NOMO-1 treated with DMSO at 0.1 percent for 48 hours (cell line): Measurements from ENCODE around the gene FLVCR1.

Experiments used
- DNase-seq: peaks from one replicate; lab custom pipeline; 2025; ENCODE audit not compliant: unreplicated experiment; lab: John Stamatoyannopoulos, UW

The FLVCR1 gene

DNA sequence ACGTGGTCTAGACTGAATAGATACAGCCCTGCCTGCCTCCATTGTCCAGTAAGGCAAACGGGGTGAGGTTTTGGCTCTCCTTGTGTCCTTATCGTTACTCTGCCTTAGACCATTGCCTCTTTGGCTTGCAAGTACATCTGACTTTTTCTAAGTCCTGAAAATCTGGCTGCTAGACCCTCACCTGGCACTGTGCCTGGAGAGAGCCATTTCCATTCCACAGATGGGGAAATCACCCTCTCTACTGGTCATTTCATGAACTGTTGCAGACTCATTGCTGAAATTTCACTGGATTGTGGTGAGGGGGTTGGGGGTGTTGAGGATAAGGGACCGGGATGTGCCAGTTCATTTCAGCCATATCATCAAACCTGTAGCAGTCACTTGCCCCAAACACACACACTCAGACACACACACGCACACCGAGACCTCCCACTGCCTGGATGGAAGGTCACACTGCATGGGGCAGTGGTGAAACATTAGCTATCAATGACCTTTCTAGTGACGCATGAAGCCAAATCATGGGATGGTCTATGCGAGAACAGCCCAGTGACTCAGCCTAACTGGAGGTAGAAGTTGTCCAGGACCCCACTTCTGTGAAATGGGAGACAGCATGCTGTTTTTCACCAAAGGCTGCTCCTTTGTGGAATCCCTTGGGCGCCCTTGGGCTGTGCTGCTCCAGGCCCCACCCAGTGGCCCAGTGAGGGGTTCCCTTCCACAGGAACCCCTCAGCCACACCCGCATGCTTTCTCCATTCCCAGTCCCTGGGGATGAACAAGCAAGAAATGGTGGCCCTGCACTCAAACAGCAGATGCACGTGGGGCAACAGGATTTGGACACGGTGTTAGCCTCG lies 57.4 kb downstream of the FLVCR1 start:
- DNase-seq = no peak

DNA sequence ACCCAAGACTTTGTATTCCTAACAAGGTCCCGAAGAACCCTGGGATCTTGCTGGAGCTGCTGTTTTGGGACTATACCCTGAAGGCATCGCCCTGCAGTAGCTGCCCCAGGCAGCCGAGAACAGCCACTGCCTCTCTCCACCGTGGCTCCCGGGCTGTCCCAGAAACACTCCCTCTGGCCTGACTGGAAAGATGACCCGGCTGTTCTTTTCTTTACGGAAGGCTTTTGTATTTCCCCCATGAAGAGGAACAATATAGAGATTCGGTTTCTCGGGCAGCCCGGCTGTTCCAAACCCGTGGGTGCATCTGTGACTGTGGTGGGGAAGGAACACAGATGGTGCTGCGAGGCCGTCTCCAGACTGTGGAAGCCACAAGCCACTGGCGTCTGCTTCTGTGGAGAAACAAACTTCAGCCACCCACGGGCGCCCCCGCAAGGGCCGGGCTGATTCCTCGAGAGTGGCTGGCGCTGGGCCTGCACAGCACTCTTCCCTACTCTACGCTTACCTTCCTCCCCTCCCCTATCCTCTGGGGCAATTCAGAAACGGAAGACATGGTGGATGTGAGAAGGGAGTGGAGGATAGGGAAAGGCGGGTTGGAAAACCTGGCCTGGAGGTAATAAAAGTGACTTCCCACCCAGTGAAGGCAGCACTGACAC lies 58.5 kb downstream of the FLVCR1 start:
- no peak for DNase-seq

DNA sequence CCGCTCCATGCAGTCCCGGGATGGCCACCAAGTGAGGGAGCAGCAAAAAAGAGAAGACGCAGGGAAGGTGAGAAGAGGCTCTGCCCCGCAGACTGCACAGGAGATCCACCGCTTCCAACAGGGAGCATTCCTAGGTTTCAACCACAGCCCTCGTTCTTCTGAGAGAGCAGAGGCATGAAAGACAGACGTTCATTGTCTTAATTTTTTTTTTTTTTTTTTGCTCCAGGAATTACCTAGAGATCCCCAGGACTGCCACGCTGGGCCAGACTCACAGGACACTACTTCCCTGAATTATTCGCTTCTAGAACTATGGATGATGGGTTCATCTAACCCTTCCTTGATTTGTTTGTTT lies 59.0 kb downstream of the FLVCR1 start:
- DNase-seq = no peak

DNA sequence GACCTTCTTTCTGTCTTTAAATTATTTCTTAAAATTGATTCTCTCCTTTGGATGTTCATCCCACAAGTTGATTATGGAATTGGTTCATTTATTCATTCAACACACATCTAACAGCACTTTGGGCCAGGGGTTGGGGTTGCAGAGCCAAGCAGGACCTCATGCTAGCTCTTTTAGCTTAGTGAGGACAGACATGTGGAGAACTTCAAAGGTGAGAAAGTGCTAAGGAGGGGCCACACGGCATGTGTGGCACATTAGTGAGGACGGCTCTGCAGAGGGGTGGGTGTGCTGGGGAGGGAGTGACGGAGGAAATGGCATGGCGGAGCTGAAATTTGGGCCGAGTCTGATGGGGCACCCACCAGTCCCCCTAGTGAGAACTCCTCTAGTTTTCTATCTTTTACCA lies 59.8 kb downstream of the FLVCR1 start:
- no peak for DNase-seq

DNA sequence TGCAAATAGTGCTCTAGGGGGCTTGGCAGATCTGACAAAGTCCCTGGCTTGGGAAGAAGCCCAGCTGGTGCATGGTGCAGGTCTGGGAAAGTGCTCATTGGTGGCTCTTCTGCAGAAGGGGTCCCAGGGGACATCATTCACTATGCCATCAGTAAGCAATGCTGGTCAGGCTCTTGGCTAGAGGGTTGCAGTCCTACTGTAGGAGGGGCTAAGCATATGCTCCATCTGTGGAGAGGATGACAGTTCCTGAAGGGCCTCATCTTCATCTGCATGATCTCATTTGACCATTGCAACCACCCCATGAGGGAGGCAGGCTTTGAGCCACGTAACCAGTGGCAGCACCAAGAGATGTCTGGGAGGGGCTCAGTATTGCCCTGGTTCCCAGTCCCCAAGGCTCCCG lies 60.7 kb downstream of the FLVCR1 start:
- no peak for DNase-seq

DNA sequence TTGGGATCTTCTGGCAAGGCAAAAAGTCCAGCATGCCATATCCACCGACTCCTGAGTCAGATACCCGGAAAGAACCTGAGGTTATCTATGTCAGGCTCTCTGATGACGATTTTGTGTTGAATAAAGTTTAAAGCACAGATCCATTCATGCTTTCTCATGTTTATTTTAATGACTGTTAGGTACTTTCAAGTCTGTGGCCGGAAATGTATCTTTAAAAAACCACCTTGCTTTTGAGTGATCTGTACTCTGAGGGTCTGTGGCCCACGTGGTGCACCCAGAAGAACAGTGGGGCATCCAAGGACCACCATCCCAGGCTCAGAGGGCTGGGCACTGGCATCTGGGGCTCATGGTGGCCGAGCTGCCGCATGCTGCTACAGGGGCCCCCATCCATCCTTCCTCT lies 62.2 kb downstream of the FLVCR1 start:
- no peak for DNase-seq

DNA sequence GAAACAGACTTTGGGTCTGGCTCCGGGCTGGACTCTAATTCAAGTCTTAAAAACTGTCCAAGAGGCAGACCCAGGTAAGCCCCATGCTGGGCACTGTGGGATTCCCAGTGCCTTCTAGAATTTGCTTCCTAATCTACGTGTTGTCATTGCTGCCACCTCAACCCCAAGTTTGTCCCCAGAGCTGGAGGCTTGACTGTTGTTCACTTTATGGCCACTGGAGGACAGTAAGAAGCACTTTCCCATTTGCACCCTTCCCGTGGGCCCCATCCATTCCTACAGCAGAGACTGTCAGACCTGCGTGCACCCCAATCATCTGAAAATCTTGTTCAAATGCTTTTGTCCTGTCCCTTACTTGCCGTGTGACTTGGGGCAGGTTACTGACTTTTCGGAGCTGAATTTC lies 62.8 kb downstream of the FLVCR1 start:
- DNase-seq = peak; percentile 3

DNA sequence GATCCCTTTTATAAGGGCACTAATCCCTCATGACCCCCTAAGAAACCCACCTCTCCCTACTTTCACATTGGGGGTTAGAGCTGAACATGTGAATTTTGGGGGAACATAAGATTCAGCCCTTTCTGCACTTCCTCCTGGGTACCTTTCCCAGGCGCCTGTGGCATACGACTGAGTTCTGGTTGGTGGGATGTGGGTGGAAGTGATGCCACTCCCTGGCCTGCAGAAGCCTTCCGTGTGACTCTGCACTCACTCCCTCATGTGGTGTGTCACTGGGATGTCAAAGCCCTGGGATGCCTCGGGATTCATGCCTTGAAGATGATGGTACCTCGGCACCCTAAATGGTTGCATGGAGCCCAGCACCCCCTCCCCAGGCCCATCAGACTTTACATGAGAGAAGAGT lies 63.9 kb downstream of the FLVCR1 start:
- no peak for DNase-seq

DNA sequence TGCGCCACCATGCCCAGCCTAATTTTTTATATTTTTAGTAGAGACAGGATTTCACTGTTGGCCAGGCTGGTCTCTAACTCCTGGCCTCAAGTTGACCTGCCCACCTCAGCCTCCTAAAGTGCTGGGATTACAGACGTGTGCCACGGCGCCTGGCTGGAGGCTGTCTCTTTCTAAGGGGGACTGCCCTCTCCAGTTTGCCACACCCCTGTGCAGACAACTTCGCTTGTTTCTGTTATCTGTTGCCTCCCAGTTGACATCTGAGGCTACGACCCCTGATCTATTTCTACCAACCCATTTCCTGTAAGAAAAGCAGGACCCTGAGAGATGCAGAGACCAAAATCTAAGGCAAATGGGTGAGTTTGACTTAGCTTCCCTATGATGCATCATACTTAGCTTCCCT lies 68.3 kb downstream of the FLVCR1 start:
- DNase-seq = no peak

DNA sequence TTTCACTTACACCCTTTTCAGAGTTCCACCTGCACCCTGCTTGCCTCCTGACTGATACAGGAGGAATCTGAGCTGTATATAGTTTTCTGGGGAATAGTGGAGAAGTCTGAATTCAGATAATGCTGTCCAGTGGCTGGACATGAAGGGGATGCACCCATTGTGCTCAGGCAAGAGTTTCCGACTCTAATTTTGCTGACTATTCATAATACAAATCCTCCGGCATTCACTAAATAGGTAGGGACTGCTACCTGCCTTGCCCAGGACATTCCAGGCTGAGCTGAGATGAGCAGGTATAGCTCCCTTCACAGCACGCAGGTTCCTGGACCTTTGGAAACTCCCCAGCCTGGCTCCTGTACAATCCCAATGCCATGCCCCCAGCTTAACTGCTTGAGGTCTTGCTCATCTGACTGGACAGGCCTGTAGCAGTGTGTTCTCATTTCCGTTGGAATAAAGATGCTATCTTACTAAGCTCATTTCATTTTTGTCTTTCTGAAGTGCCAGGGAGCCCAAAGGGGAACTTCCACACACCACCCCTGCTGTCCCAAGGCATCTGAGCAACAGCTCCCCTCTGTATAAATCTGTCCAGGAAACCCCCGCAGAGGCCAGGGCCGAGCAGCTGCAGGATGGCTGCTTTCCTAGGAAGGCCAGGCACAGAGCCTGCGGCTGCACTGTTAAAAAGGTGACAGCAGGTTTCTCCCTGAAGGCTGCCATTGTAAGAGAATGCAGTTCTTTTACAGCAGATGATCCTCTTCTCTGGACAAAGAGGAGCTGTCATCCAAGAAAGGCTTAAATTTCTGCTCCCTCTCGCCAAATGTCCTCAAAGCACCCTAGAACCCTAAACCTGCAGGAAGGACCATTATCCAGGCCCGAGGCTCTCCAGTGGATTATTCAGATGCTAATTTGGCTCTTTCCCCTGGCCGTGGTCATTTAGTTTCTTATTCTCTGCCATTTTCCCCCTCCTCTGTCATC lies 70.5 kb downstream of the FLVCR1 start:
- DNase-seq = no peak

DNA sequence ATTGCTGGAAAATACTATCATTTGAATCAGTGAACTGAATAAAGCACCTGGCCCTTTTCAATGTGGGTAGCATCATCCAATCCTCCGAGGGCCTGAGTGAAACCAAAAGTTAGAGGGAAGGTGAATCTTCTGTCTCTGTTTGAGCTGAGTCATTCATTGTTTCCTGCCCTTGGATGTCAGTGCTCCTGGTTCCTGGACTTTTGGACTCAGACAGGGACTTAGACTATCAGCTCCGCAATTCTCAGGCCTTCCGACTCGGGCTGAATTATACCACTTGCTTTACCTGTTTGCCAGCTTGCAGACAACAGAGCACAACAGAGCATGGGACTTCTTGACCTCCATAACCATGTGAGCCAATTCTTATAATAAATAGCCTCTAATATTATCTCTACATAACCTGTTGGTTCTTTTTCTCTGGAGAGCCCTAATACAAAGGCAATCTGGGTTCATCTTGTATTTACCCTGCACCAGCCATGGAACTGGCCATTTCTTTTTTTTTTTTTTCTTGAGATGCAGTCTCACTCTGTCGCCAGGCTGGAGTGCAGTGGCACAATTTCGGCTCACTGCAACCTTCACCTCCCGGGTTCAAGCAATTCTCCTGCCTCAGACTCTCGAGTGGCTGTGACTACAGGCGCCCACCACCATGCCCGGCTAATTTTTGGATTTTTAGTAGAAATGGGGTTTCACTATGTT lies 73.1 kb downstream of the FLVCR1 start:
- DNase-seq = no peak

DNA sequence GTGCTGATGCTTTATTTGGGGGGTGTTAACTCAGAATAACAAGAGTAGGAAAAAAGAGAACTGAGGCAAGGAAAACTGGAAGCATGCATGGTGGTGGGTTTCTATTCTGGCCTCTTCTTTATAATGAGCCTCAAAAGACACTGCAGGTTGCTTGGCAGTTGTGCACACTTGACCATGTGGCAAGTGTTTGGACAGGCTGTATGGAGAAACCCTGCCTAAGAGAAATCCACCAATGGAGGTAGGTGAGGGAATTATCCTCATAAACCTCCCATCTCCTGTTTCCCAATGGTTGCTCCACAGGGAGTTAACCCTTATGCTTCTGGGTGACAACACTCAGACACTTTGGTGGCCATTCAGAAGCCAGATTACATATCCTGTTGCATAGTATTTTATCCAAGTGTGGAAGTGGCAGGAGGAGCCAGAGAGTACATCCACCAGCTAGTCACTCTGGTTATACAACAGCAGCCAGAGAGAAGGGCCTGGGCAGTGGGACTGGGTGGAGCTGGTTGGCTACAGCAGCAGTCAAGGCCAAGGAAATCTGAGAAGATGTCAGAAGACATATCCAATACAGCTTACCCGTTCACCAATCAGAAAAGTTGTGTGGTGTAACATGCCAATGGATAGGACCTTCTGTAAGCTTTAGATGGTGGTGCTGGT lies 75.9 kb downstream of the FLVCR1 start:
- DNase-seq = no peak

DNA sequence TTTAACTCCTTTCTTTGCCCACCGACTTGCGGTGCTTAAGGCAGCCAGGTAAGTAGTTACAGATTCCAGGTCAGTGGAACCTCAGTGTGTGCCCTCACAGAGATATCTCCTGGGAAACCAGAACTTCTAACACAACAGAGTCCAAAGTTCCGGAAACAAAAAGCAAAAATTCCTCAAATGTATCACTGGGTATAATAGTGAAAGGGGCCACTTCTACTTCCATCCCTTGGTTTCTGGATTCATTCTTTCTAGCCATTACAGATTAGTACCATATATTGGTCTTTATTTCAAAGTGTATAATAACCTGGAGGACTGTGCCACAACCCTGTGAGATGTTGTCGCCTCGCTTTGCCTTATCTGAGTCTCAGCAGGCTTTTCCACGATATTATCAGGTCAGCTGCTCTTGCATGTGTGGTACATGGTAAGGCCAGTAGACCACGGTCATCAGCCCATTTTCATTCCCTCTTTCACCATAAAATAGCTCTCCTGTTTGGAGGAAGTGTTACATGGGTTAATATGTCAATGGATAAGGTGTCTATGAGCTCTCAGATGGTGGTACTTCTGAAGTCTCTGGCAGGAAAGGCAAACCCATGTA lies 77.4 kb downstream of the FLVCR1 start:
- no peak for DNase-seq

DNA sequence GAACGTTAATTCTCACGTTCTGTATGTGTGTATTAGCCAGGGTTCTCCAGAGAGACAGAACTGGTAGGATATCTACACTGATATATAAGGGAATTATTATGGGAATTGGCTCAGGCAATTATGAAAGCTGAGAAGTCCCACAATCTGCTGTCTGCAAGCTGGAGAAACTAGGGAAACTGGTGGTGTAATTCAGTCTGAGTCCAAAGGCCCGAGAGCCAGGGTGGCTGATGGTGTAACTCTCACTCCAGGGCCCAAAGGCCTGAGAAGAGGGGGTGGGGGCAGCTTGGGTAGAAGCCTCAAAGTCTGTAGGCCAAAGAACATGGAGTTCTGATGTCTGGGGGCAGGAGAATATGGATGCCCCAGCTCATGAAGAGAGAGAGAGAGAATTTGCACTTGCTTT lies 79.0 kb downstream of the FLVCR1 start:
- DNase-seq = no peak

DNA sequence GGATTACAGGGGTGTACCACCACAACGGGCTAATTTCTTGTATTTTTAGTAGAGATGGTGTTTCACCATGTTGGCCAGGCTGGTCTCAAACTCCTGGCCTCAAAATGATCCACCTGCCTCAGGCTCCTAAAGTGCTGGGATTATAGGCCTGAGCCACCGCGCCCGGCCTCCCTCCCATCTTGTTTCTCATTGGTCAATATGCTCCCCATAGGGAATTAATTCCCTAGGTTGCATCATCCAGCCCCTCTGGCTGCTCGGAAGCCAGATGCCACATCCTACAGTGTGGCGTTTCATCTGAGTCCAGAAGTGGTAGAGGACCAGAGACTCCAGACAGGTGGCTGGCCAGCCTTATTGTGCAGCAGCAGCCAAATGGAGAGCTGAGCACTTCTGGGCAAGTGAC lies 80.8 kb downstream of the FLVCR1 start:
- no peak for DNase-seq

DNA sequence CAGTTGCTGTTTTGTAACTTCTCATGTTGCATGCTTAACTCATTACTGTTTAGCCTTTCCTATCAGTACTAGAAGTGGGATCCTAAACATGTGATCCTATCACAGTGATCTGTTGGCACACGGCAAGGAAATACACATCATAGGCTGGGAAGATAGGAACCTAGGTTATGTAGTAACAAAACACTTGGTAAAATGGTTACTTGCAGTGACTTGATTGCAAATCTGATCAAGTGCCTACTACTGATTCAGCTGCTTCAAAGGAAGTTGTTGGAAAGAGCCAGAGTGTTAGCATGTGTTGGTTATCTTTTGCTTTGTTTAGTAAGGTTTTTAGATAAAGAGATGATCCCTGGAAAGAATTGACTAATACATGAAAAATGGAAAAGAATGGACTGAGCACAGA lies 83.4 kb downstream of the FLVCR1 start:
- no peak for DNase-seq

DNA sequence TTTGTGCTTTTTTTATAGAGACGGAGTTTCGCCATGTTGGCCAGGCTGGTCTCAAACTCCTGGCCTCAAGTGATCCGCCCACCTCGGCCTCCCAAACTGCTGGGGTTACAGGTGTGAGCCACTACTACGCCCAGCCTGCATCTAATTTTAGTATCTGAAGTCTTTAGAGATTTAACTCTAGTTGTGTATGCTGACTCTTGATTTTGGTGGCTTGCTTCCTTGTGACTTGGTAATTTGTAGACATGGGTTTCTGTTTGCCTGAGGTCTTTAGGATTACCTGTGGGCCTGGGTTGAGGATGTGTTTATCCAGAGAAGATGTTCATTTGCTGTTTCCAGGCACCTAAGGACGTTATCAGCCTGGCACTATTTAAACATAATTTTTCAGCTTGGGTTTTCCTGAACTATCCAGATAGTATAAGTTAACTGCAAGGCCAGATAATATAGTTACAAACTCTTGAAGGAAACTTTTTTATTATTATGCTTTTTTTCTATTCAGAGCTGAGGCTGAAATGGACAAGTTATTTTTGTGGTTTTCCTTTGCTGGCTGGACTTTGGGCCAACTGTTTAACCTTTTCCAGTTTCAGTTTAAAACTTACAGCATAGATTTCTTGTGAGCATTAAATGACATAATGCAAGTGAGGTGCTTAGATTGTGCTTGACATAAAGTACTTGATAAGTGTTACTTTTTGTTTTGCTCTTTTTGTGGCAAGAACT lies 84.8 kb downstream of the FLVCR1 start:
- no peak for DNase-seq

DNA sequence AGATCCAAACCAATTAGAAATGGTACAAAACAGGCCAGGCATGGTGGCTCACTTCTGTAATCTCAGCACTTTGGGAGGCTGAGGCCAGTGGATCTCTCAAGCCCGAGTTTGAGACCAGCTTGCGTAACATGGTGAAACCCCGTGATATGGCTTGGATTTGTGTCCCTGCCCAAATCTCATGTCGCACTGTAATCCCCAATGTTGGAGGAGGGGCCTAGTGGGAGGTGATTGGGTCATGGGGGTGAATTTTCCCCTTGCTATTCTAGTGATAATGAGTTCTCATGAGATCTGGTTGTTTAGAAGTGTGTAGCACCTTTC lies 85.3 kb downstream of the FLVCR1 start:
- DNase-seq = no peak

DNA sequence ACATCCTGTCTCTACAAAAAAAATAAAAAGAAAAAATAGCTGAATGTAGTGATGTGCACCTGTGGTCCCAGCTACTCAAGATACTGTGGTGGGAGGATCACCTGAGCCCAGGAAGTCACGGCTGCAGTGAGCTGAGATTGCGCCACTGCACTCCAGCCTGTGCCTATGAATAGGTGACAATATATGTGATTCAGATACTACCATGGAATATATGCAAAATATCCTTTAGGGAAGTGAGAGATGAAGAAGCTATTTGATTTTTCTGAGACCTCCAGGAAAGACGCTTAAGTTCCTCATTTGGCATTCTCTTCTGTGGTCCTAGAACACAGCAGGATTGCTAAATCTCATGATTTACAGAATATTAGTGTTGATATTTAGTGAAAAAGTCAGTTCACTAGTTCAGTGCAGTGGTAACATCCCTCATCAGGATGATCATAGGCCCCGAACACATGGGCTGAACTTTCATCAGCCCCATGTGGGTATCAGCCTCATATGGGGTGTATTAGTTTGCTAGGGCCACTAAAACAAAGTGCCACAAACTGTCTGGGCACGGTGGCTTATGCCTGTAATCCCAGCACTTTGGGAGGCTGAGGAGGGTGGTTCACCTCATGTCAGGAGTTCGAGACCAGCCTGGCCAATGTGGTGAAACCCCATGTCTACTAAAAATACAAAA lies 86.3 kb downstream of the FLVCR1 start:
- peak; percentile 78 for DNase-seq
